Measurements from ENCODE around the gene SCAF4. TPM values are rescaled to one million over a fixed set of nuclear protein-coding genes. Genes with fewer than 3 reads are reported as not detected.

The SCAF4 gene
- total RNA-seq, 1 experiment from 2014 or later, result 31.2 TPM

DNA sequence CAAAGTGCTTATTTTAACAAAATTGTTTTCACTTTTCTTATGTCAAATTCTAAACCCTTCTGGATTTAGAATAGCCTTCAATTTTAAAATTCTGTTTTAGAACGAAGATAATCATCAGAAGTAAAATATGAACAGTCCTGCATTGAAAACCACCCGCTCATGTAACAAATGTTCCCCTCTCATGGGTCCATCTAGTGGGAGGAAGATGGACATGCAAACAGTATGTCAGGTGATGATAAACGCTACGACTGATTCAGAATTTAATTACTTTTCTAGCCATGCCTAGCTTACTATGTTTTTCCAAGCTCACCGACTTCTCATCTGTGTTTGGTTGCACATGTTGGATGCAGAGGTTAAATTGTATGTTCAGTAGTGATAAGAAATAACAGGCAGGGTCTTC, 48.9 kb downstream of the SCAF4 start:
- TF ChIP-seq, protein P1, sequence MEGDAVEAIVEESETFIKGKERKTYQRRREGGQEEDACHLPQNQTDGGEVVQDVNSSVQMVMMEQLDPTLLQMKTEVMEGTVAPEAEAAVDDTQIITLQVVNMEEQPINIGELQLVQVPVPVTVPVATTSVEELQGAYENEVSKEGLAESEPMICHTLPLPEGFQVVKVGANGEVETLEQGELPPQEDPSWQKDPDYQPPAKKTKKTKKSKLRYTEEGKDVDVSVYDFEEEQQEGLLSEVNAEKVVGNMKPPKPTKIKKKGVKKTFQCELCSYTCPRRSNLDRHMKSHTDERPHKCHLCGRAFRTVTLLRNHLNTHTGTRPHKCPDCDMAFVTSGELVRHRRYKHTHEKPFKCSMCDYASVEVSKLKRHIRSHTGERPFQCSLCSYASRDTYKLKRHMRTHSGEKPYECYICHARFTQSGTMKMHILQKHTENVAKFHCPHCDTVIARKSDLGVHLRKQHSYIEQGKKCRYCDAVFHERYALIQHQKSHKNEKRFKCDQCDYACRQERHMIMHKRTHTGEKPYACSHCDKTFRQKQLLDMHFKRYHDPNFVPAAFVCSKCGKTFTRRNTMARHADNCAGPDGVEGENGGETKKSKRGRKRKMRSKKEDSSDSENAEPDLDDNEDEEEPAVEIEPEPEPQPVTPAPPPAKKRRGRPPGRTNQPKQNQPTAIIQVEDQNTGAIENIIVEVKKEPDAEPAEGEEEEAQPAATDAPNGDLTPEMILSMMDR (IDR thresholded peaks at IDR 0.05; ENCODE audit: unreplicated experiment), result no peak
- Mint-ChIP-seq H3K27me3 (ENCODE audit: unreplicated experiment) (no peaks in the 10 kb centered on the region), H3K27ac (ENCODE audit: unreplicated experiment) (no peak overlapping the region), H3K9me3 (ENCODE audit: low read depth, unreplicated experiment) (no peaks in the 10 kb centered on the region), H3K36me3 (ENCODE audit: insufficient read depth, unreplicated experiment) (no peaks in the 10 kb centered on the region), H3K4me1 (ENCODE audit: low read depth, unreplicated experiment) (no peaks in the 10 kb centered on the region), H3K4me3 (ENCODE audit: low read depth, unreplicated experiment) (no peak overlapping the region)
- intact Hi-C loops (cut with micrococcal nuclease; ENCODE audit: unreplicated experiment), result no loop called here
- CTCF ChIA-PET, result no interaction called here
- no TSS peak for BruUV-seq (replicated peaks)
- DNase-seq, result no peak

DNA sequence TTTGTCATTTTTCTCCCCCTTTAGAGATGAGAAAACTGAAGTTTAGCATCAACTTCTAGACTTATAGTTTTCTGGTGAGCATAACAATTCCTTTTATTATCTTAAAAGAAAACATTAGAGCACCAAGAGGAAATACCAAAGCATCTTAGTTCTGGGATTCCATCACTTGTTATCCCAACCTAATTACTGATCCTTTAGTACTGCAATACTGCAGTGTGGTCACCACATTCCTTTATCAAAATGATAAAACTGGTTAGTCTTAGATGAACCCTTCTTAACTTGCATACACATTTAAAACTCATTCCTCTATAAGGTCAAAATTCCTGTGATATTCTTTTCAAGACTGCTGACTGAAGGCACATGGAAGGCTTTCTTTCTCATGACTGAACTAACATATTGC, 49.3 kb downstream of the SCAF4 start:
- H3K4me3 Mint-ChIP-seq (ENCODE audit: low read depth, unreplicated experiment), result no peak overlapping the region
- no peaks in the 10 kb centered on the region for H3K27me3 Mint-ChIP-seq (ENCODE audit: unreplicated experiment)
- intact Hi-C loops (cut with micrococcal nuclease; ENCODE audit: unreplicated experiment), result no loop called here
- H3K9me3 Mint-ChIP-seq (ENCODE audit: low read depth, unreplicated experiment), result no peaks in the 10 kb centered on the region
- no peaks in the 10 kb centered on the region for H3K36me3 Mint-ChIP-seq (ENCODE audit: insufficient read depth, unreplicated experiment)
- DNase-seq, result no peak
- BruUV-seq (replicated peaks), result no TSS peak
- CTCF ChIA-PET, result no interaction called here
- TF ChIP-seq, protein P1 (IDR thresholded peaks at IDR 0.05; ENCODE audit: unreplicated experiment), result no peak
- H3K27ac Mint-ChIP-seq (ENCODE audit: unreplicated experiment), result no peak overlapping the region
- H3K4me1 Mint-ChIP-seq (ENCODE audit: low read depth, unreplicated experiment), result no peaks in the 10 kb centered on the region

DNA sequence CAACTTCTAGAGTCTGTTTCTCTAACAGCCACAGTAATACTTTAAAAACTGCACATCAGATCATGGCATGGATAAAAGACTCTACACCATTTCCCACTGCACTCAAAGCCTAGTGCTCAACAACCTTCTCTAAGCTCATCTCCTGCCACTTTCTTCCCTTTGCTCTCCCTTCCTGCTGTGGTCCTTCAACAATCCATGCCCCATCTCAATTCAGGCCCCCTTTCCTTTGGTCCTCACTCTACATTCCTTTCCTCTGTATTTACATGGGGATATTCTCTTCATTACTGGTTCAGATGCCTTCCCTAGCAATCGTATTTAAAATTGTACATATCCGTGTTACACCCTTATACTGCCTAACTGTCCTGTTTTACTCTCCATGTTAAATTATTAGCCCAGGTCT, 53.4 kb downstream of the SCAF4 start:
- CTCF ChIA-PET, result no interaction called here
- DNase-seq, result no peak
- H3K4me3 Mint-ChIP-seq (ENCODE audit: low read depth, unreplicated experiment), result no peak overlapping the region

GRCh38 chr21:31677047-31677446, 54.9 kb downstream of the SCAF4 start:
- DNase-seq, result no peak
- intact Hi-C loops (cut with micrococcal nuclease; ENCODE audit: unreplicated experiment), result no loop called here
- TF ChIP-seq, protein P1 (IDR thresholded peaks at IDR 0.05; ENCODE audit: unreplicated experiment), result no peak
- H3K9me3 Mint-ChIP-seq (ENCODE audit: low read depth, unreplicated experiment), result no peaks in the 10 kb centered on the region
- no peaks in the 10 kb centered on the region for H3K36me3 Mint-ChIP-seq (ENCODE audit: insufficient read depth, unreplicated experiment)
- no peaks in the 10 kb centered on the region for H3K4me1 Mint-ChIP-seq (ENCODE audit: low read depth, unreplicated experiment)
- H3K27me3 Mint-ChIP-seq (ENCODE audit: unreplicated experiment), result no peaks in the 10 kb centered on the region
- H3K4me3 Mint-ChIP-seq (ENCODE audit: low read depth, unreplicated experiment), result no peak overlapping the region
- CTCF ChIA-PET, result no interaction called here
- BruUV-seq (replicated peaks), result no TSS peak
- no peak overlapping the region for H3K27ac Mint-ChIP-seq (ENCODE audit: unreplicated experiment)

More for the DNA sequence above, 53.4 kb downstream of the SCAF4 start:
- H3K27ac Mint-ChIP-seq (ENCODE audit: unreplicated experiment), result no peak overlapping the region
- intact Hi-C loops (cut with micrococcal nuclease; ENCODE audit: unreplicated experiment), result no loop called here
- no peaks in the 10 kb centered on the region for H3K27me3 Mint-ChIP-seq (ENCODE audit: unreplicated experiment)
- BruUV-seq (replicated peaks), result no TSS peak
- H3K36me3 Mint-ChIP-seq (ENCODE audit: insufficient read depth, unreplicated experiment), result no peaks in the 10 kb centered on the region
- H3K9me3 Mint-ChIP-seq (ENCODE audit: low read depth, unreplicated experiment), result no peaks in the 10 kb centered on the region
- TF ChIP-seq, protein P1 (IDR thresholded peaks at IDR 0.05; ENCODE audit: unreplicated experiment), result no peak
- no peaks in the 10 kb centered on the region for H3K4me1 Mint-ChIP-seq (ENCODE audit: low read depth, unreplicated experiment)

DNA sequence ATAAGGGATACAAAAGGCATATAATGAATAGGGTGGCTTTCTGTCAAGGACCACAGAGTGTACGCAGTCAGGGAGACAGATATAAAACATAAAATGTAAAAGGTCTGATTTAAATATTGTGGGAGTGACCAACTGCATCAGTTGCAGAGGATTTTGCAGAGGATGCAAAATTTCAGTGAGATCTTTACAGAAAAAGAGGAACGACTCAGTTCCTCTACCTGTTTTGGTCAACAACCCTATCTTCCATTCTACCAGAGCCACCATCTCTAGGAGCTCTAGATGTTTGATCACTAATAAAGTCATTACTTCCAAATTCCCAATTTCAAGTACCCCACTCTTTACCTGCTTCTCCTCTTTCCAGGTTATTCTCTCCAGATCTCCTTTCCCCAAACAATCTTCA, 56.0 kb downstream of the SCAF4 start:
- no peak for DNase-seq
- peaks cover 9% of the 10 kb centered on the region for H3K36me3 Mint-ChIP-seq (ENCODE audit: insufficient read depth, unreplicated experiment)
- no peak overlapping the region for H3K4me3 Mint-ChIP-seq (ENCODE audit: low read depth, unreplicated experiment)
- no peaks in the 10 kb centered on the region for H3K4me1 Mint-ChIP-seq (ENCODE audit: low read depth, unreplicated experiment)
- H3K9me3 Mint-ChIP-seq (ENCODE audit: low read depth, unreplicated experiment), result no peaks in the 10 kb centered on the region
- CTCF ChIA-PET, result no interaction called here
- H3K27me3 Mint-ChIP-seq (ENCODE audit: unreplicated experiment), result no peaks in the 10 kb centered on the region
- intact Hi-C loops (cut with micrococcal nuclease; ENCODE audit: unreplicated experiment), result no loop called here
- TF ChIP-seq, protein P1 (IDR thresholded peaks at IDR 0.05; ENCODE audit: unreplicated experiment), result no peak
- no peak overlapping the region for H3K27ac Mint-ChIP-seq (ENCODE audit: unreplicated experiment)
- no TSS peak for BruUV-seq (replicated peaks)
